Uterus (tissue), 2 donors: ENCODE measurements around the gene CIROP.

Experiments
- CTCF ChIP-seq, 4 experiments: fragments of 200-600 bp in 2 of 4; fragments of 450-650 bp in 2 of 4; sonication (generic) in 2 of 4; IDR thresholded peaks; one replicate each; pipeline ENCODE4 v1.5.1; 2016 to 2019; ENCODE audit warnings: antibody characterized with exemption in 4 of 4, mild to moderate bottlenecking in 2 of 4, moderate library complexity in 1 of 4
- POLR2A ChIP-seq, 2 donors: fragments of 450-650 bp; IDR thresholded peaks; one replicate each; pipeline ENCODE4 v1.6.1; 2016; ENCODE audit warnings: antibody characterized with exemption in 2 of 2, mild to moderate bottlenecking in 1 of 2, moderate library complexity in 1 of 2

- no peak for TF ChIP-seq CTCF (IDR thresholded peaks at IDR 0.05)
- no peak for TF ChIP-seq POLR2A (IDR thresholded peaks at IDR 0.05)
These were observed 38.4 kb downstream of the CIROP start for GRCh38 chr14:23066368-23066767.
